Stimulated activated CD4-positive, alpha-beta T cell treated with anti-CD3 and anti-CD28 coated beads, Interleukin-15, amount 100 ng/mL, for 24 hours (primary cell): ENCODE results near the gene OLFM4.

Experiments used
- DNase-seq: peaks from one replicate; pipeline ENCODE4 v3.0.0-alpha.2; 2020

OLFM4 gene

GRCh38 chr13:53014495-53015443 lies 13.8 kb upstream of the OLFM4 start:
- no peak for DNase-seq

GRCh38 chr13:53015971-53016370 lies 12.6 kb upstream of the OLFM4 start:
- DNase-seq = no peak

DNA sequence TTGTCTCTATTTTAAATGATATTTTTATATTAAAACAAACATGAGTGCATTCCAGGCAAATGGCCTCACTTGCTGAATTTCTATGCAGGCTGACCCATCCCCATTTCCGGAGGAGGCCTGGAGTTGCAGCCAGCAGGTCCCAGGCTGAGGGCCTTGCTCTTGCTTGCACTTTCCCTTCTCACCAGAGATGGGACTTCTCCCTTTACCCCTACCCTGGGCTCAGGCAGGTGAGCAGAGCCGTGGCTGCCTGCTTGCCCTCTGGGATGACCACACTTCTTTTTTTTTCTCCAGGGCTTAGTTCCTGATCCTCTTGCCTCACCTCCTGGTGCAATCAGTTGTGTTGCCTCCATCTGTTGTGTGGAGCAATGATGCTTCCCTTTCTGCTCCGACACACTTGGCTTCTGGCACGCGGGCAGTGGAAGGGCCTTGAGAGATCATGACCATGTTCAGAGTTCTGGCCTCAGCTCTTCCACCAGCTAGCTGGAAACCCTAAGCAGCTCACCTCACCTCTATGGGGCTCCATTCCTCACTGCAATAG lies 11.1 kb upstream of the OLFM4 start:
- DNase-seq = no peak

GRCh38 chr13:53018690-53019647 lies 9.6 kb upstream of the OLFM4 start:
- DNase-seq = no peak

- DNase-seq = no peak
Measured at GRCh38 chr13:53020764-53021335, 7.8 kb upstream of the OLFM4 start.

- no peak for DNase-seq
Measured at GRCh38 chr13:53023246-53023645, 5.4 kb upstream of the OLFM4 start.

DNA sequence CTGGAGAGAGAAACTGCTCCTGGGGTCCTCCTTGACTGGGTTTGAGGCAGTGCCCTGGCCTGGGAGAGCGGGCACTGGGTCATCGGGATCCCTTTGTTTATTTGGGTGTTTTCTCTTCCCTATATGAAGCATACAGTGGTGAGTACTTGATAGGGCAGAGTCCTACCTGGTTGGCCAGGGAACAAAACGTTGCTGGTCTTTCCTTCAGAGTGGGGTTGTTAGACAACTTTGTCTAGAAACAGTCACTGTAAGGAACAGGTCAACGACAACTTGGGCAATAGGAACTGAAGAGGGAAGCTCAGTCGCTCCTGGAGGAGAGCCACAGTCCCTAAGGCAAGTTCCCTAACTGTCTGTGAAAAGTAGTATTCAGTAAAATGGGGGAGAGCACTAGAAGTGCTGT lies 550 bp upstream of the OLFM4 start:
- no peak for DNase-seq

DNA sequence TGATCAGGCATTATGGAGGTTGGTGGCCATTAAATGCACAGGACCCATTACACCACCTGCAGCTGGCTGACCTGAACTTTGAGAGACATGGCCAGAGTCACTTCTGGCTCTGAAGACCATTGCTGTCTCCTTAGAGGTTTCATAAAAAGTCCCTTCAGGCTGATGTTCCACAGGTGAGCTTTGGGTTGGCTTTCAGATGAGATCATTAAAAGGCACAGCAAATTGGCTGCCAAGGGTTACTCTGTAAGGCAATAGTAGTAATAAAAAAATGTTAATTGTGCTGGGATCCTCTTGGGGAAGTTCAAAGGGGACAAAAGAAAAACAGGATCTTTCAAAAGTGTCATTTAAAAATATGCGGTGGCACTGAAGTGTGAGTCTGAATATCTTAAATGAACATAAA lies 4.2 kb downstream of the OLFM4 start:
- no peak for DNase-seq

GRCh38 chr13:53038993-53039392 lies 10.4 kb downstream of the OLFM4 start:
- DNase-seq = no peak

- DNase-seq = no peak
Measured at GRCh38 chr13:53041968-53042516, 13.4 kb downstream of the OLFM4 start.

DNA sequence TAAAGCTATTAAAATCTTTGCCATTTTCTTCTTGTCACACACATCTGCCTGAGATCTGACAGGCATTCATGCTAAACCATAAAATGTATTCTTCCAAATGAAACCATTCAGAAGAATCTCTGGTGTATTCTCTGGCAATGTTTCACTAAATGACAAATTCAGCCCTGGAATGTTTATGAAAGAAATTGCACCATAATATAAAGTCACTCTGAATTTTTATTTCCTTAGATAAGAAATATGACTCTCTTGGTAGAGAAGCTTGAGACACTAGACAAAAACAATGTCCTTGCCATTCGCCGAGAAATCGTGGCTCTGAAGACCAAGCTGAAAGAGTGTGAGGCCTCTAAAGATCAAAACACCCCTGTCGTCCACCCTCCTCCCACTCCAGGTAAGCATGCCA lies 14.3 kb downstream of the OLFM4 start:
- DNase-seq = no peak

DNA sequence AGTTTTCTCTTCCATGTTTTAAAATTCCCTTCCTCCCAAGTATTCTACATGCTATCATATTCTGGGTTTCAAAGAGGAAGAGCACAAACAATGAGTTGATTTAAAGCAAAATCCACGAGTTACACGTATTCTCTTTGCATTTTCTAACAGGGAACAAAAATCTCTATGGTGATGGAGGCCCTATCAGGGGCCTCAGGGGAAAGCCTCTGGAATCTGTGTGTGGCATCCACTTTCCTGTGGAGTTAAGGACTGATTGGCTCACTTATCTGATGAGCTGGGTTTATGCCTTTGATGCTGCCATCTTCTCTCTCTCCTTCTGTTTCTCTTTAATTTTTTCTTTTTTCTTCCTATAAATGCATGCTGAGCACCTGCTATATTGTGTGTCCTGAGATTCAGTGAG lies 14.8 kb downstream of the OLFM4 start:
- DNase-seq = no peak

GRCh38 chr13:53045189-53045588 lies 16.6 kb downstream of the OLFM4 start:
- no peak for DNase-seq

- no peak for DNase-seq
Measured at GRCh38 chr13:53048880-53049279, 20.3 kb downstream of the OLFM4 start.

DNA sequence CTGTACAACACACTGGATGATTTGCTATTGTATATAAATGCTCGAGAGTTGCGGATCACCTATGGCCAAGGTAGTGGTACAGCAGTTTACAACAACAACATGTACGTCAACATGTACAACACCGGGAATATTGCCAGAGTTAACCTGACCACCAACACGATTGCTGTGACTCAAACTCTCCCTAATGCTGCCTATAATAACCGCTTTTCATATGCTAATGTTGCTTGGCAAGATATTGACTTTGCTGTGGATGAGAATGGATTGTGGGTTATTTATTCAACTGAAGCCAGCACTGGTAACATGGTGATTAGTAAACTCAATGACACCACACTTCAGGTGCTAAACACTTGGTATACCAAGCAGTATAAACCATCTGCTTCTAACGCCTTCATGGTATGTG lies 21.5 kb downstream of the OLFM4 start:
- DNase-seq = no peak

DNA sequence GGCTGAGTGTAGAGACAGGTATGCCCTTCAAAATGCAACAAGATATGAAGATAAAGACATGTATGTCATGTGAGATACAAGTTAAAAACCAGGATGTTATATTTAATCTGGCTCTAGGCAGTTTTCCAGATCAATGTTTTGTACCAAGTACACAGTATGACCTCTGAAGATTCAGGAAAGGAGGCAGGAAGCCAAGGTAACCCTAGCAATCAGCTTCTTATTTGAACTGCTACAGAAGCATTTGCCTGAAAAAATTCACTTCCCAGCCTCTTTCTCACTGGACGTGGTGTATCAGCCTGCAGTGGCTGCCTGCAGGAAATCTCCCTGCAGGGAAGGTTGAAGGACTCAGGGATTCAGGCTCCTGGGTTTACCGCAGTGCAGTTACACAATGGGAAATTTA lies 24.1 kb downstream of the OLFM4 start:
- no peak for DNase-seq

DNA sequence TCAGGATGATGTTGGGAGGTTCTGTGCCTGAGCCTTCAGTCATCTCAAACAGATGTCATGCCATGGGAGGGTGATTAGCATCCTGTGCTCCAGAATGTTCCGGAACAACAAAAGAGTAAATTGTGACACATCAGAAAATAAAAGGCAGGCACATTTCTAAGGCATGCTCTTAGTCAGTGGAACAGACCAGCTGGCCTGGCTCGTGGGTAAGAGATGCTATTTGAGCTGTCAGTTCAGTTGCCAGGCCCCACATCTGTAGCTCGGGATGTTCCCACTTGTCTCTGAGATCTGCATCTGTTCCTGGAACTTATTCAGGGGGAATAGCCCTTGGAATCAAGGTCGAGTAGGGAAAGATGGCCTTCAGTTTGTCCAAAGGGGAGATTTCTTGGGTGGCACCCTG lies 26.0 kb downstream of the OLFM4 start:
- no peak for DNase-seq

DNA sequence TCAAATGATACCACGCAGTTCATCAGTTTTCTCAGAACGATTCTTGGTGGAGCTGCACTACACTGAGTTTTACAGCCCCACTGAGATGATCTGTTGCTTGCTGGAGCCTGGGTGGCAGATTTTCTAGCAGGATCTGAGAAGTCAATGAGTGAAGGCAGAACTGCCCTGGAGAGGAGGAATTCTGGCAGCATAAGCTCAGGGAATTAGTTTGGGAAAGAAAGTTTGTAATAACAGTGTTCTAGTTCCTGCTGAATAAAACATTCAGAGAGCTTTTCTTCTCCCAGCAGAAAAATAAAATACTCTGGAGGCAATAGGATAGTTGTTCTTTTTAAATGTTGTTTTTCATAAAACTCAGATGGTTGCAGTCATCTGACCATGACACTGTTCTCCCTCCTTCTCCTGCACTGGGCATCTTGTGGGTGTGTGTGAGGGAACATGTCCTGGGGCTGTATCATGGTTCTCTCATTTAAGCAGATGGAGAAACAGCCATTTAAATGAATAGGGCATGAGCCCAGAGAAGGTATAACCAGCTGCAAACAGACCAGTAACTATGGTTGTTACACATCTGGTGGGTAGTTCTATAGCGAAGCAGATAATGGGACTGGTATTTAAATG lies 29.6 kb downstream of the OLFM4 start:
- no peak for DNase-seq

- no peak for DNase-seq
Measured at GRCh38 chr13:53060840-53061490, 32.4 kb downstream of the OLFM4 start.

DNA sequence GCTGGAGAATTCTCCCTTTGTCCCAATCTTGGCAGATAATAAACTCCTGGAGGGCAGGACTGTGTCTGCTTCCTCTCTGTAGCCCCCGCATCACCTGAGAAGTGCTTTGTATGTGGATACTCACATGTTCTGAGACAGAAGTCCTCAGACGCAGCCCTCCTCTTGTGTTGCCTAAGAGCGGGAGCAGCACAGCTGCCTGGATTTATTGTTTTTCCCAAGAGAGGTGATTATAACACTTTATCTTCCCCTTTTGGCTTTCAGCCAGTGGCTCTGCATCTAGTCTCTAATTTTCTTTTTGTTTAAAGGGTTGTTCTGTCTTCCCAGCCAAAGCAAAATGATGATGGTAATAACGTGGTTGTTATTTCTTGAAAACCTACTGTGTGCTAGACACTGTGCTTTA lies 36.1 kb downstream of the OLFM4 start:
- DNase-seq = no peak

- DNase-seq = no peak
Measured at GRCh38 chr13:53066411-53066810, 37.8 kb downstream of the OLFM4 start.
